SW480 (cell line): ENCODE measurements around the gene COL20A1.

Experiments
- DNase-seq: peaks from one replicate; pipeline ENCODE4 v3.0.0-alpha.2; 2016; ENCODE audit warnings: low spot score

COL20A1 gene

DNA sequence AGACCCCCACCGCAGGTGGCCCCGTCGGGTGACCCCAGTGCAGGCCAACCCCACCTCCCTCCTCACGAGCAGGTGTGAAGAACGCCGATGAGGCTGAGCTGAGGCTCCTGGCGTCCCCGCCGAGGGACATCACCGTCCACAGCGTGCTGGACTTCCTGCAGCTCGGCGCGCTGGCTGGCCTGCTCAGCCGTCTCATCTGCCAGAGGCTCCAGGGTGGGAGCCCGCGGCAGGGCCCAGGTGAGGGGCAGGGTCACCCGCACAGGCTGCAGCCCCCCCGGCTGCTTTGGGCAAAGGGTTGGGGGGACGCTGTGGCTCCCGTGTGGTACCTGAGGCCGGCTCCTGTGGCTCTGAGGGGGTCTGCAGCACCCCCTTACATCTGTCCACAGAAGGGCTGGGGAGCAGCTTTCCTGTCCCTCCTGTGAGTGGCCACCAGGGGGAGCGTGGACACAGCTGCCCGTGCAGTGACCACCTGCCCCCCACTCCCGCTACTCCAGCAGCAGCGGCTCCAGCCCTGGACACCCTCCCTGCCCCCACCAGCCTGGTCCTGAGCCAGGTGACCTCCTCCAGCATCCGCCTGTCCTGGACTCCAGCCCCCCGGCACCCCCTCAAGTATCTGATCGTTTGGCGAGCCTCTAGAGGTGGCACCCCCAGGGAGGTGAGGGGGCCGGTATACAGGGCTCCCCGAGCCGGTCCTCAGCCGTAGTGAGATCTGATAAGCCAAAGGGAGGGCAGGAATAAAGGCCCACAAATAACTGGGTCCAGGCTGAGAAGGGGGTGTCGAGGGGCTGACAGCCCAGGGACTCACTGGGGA, 16.5 kb downstream of the COL20A1 start:
- peak; percentile 49 for DNase-seq

DNA sequence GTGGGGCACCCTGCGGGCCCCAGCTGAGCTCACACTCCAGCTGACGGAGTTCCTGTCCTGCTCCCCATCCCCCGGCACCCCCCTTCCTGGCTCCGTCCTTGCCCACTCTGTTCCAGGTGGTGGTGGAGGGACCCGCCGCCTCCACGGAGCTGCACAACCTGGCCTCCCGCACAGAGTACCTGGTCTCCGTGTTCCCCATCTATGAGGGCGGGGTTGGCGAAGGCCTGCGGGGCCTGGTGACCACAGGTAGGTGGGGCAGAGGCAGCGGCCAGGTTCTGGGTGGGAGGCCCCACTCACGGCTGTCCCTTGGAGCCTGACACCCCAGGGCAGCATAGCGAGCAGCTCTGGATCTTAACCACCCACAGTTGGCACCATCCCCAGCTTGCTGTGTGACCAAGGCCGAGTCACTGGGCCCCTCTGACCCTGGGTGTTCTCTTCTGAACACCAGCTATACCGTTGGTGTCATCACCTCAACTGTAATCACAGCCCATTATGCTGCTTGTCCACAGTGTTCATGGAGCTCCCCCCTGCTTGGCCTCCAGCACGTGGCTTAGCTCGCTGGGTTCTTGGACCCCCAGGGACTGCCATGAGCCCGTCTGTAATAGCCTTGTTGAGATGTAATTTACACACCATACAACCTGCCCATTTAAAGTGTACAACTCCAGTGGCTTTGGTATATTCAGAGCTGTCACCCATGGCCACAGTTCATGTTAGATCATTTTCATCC, 17.4 kb downstream of the COL20A1 start:
- no peak for DNase-seq

DNA sequence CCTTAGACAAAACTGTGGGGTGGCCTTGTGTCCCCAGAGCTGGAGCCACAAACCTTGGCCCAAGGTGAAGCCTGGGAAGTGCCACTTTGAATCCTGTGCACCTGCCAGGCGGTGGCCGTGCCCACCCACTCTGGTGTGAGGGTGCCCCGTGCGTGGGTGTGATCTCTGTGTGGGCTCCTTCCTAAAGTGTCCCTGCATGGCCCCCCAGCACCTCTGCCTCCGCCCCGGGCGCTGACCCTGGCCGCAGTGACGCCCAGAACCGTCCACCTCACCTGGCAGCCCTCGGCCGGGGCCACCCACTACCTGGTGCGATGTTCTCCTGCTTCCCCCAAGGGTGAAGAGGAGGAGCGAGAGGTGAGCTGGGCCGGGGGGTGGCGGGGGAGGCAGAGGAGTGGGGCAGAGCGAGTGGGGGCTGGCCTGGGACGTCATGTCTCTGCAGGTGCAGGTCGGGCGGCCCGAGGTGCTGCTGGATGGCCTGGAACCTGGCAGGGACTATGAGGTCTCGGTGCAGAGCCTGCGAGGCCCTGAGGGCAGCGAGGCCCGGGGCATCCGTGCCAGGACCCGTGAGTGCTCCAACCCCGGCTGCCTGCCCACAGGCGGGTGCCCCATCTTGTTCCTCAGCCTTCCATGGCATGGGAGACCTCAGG, 18.3 kb downstream of the COL20A1 start:
- no peak for DNase-seq

DNA sequence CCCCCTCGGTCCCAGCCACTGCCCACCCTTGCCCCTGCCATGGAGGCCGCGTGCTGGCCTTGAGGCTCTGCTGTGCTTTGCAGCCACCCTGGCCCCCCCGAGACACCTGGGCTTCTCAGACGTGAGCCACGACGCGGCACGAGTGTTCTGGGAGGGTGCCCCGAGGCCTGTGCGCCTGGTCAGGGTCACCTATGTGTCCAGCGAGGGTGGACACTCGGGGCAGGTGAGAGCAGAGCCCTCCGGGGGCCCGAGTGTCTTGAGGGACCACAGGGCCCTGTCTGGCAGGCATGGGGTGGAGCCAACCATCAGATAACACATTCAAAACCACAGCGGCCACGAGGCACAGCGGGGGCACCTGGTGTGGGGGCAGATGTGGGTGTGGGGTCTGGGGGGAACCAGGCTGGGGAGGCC, 18.9 kb downstream of the COL20A1 start:
- DNase-seq, result no peak

DNA sequence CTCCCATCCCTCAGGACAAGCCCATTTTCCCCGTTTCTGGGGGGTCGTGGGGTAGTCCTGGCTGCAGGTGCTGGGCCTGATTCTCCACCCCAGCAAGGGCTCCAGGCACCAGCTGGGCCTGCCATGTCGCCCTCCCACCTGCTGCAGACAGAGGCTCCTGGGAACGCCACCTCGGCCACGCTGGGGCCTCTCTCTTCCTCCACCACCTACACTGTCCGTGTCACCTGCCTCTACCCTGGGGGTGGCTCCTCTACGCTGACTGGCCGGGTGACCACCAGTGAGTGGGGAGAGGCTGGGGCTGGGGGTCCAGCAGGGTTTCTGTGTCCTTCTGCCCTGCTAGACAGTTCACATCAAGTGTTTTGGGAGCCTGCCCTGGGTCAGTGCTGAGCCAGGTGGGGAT, 19.3 kb downstream of the COL20A1 start:
- no peak for DNase-seq

DNA sequence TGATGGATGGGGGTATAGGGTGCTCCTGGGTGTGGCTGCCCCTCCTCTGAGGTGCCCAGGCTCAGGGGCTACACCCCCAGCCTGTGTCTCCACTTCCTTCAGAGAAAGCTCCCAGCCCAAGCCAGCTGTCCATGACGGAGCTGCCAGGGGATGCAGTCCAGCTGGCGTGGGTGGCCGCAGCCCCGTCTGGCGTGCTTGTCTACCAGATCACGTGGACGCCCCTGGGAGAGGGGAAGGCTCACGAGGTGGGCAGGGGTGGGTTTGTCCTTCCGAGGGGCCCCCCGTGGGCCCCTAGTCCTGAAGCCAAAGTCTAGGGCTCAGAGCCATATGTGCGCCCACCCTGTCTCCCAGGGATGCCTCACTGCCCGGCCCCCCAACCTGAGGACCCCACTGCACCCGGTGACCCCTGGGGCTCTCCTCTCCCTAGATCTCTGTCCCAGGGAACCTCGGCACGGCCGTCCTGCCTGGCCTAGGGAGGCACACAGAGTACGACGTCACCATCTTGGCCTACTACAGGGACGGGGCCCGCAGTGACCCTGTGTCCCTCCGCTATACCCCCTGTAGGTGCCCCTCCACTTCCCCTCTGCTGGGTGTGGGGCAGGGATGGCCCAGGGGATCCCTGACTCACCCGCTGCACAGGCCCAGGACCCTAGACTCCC, 19.8 kb downstream of the COL20A1 start:
- no peak for DNase-seq

DNA sequence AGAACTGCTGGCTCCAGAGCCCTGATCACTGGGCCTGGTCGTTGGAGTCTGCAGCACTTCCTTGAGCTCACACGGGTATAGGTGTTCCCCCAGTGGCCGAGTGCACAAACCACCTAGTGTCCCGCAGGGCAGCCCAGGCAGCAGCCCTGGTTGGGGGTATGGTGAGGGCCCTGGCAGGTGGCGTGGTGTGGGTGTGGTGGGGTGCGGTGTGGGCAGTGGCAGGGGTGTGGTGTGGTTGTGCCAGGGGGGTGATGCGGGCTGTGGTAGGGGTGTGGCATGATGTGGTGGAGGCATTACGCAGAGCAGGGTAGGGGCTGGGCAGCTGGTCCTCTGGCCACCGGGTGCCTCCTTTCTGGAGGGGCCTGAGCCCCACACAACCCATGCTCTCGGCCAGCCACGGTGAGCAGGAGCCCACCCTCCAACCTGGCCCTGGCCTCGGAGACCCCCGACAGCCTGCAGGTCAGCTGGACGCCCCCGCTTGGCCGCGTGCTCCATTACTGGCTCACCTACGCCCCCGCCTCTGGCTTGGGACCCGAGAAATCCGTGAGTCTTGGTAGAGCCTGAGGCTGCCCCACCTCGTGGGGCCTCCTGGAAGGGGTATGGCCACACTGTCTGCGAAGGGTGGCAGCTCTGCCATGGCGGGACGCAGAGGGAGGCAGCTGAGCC, 20.5 kb downstream of the COL20A1 start:
- peak; percentile 66 for DNase-seq

DNA sequence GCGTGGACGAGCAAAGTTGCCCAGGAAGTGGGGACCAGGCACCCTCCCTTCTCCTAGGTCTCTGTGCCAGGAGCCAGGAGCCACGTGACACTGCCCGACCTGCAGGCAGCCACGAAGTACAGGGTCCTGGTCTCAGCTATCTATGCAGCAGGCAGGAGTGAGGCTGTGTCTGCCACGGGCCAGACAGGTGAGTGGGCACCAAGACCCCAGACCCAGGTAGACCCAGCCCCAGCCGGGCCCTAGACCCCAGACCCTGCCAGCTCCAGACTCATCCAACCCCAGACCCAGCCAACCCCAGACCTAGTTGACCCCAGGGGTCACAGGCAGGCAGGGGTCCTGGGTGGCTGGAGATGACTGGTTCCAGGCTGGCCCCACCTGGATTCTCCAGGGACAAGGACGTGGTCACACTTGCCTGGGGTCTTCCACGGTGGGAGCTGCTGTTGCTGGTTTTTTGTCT, 21.1 kb downstream of the COL20A1 start:
- no peak for DNase-seq

DNA sequence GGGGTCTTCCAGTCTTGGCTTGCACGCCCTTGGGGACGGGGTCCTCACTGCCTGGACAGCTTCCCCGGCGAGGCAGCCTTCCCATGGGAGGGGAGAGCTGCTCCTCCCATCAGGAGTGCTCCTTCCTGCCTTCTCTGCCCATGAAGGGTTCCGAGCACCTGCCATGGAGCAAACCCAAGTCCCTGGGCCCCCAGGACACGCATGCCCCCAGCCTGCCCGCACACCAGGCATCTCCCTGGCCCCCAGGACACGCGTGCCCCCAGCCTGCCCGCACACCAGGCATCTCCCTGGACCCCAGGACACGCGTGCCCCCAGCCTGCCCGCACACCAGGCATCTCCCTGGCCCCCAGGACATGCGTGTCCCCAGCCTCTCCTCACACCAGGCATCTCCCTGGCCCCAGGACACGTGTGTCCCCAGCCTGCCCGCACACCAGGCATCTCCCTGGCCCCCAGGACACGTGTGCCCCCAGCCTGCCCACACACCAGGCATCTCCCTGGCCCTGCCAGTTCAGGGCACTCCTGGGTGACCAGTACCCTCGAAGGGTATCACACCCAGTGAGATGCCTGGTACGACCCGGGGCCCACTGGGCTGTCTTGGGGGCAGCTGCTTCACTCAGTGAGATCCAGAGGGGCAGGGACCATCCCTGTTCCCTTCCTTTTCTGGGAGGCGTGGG, 21.7 kb downstream of the COL20A1 start:
- DNase-seq, result no peak

DNA sequence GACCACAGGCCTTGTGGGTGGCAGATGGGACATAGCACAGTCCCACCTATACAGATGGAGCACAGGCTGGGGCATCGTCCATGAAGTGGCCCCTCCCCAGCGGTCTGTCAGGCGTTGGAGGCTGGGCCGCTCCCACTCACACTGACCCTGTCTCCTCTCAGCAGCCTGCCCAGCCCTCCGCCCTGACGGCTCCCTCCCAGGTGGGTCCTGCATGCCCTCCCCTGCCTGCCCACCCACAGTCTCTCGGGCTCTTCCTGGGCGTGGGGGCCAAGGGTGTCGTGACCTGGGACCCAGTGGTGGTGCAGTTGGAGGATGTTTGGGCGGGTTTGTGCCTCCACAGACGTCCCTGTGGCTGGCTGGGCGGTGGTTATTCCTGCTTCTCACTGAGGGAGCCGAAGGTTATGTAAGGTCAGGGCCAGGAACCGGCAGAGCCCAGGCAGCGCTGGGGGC, 22.3 kb downstream of the COL20A1 start:
- DNase-seq, result no peak

DNA sequence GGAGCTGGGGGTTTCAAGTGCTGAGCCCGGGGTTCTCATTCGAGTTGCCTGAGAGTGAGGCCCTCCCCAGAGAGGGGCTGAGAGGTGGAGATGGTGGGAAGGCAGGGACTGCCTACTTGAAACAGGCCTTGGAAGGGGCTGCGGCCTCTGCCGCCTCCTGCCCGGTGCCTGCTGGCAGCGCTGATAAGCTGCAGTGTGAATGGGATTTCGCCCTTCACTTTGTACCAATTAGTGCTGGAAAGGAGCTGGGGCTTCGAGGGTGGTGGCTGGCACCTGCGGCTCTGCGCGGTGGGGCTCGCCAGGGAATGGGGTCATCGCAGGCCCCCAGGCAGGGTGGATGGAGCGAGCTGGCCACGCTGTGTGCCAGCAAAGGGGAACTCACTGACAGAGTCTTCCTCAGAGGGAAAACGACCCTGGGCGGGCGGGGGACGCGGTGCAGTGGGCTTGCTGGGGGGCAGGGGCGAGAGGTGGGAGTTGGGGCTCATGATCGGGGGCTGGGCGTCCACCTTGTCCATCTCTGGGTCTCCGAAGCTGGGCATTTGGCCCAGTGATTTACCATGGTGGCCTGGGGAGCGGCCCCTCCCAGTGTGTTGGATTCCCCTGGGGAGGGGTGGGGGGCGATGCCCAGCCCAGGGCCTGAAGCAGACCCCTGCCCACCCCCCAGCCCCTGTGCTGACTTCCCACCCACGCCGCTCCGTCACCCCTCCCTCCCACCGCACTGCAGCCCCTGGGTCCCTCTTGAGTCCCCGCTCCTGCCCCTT, 22.9 kb downstream of the COL20A1 start:
- DNase-seq, result no peak

DNA sequence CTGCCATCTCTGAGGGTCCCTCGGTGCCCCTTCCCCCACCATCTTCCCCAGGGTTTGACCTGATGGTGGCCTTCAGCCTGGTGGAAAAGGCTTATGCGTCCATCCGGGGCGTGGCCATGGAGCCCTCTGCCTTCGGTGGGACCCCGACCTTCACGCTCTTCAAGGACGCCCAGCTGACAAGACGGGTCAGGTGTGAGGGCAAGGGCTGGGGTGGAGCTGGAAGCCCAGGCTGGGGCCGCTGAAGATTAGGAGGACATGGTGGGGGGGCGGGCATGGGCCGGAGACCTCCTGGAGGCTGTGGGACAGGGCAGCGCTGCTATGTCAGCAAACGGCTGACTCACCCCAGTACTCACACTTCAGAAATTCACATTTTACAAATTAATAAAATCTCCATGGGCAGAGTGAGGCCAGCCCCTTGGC, 23.5 kb downstream of the COL20A1 start:
- DNase-seq, result no peak

DNA sequence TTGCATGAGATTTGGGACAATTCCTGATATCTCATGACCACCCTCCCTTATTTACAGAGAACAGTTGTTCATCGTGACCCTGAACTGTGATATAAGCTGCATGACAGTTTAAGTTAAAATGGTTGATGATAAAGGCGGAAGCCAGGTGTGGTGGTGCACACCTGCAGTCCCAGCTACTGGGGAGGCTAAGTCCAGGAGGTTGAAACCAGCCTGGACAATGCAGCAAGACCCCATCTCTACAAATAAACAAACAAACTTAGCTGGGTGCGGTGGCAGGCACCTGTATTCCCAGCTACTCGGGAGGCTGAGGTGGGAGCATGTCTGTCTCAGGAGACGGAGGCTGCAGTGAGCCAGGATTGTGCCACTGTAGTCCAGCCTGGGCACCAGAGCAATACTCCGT, 24.1 kb downstream of the COL20A1 start:
- DNase-seq, result no peak

DNA sequence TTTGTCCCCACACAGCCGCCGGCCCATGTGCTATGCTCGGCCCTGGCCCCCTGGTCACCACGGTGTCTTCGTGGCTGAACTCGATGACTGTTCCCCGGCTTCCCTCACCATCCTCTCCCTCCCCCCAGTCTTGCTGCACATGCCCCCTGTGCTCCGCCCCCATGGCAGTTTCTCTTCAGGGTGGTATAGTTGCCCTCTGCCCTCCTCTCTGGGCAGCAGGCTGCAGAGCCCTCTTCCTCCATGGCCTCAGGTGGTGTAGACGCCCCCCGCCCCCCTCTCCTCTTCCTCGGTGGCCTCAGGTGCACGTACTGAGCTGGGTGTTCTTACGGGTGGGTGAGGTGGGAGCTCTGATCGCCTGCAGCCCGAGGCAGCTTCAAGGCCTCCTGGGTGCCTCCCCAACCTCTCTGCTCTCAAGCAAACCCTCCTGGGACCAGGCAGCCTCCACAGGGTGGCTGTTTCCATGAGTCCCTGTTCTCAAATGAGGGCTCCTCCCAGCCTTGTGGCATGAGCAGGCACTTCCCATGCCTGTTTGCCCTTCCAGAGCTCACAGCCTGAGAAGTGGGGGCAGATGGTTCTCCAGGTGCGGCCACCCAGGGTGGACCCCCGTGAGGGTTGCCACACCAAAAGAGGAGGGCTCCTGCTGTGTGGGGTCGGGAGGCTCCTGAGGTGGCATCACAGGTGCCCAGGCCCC, 24.8 kb downstream of the COL20A1 start:
- DNase-seq, result no peak

DNA sequence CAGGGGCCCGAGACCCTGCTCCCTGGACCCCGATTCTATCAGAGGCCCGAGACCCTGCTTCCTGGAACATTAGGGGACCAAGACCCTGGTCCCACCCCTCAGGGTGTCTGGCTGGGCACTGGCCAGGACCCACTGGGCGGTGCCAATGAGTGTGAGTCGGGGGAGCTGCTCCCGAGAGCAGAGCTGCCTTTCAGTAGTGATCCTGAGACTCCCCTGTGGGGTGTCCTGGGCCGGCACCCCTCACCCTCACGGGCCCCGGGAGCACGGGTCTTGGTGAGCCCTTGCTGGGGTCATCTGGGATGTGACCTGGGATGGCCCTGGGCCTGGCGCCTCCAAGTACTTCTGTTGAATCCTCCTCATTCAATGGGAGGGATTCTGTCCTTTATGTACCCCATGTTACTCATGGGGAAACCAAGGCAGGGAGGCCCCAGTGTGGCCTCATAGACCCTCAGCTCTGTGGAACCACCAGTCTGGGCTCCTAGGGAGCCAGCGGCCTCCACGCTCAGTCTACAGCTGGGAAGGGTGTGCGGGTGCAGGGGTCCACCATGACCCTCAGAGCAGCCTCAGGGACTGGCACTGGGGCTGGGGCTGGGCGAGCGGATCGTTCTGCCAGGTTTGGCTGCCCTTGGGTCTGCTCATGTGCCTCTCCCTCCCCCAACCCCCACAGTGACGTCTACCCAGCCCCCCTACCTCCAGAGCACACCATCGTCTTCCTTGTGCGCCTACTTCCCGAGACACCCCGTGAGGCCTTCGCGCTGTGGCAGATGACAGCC, 25.6 kb downstream of the COL20A1 start:
- no peak for DNase-seq

DNA sequence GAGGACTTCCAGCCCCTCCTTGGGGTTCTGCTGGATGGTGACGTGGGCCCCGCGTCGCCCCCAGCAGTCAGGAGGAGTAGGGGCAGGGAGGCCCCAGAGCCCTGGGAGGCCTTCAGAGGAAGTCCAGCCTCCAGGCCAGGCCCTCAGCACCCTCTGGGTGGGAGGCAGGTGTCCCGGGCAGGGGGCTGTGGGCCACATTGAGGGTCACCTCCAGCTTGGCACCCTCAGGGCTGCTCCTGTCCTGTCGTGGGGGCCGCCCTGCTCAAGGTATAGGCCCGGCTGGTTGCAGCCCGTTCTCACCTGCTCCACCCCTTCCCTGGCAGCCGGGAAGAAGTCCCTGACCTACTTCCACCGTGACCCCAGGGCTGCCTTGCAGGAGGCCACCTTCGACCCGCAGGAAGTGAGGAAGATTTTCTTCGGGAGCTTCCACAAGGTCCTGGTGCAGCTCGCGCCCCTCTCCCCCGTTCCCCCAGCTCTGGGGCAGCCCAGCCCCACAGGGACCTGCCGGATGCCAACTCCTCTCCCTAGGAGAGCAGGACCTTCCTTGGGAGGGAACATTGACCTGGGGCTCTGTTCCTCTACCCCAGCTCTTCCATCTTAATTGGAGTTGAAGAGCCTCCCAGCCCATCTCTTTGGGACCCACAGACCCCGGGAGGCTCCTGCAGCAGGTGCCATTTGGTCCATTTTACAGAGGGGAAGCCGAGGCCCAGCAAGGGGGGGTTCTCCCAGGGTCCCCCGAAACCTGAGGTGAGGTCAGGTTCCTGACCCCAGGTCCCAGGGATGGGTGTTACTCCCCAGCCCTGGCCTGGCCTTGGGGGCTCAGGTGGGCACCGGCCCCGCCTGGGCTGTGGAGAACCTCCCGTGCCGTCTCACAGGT, 26.4 kb downstream of the COL20A1 start:
- no peak for DNase-seq

DNA sequence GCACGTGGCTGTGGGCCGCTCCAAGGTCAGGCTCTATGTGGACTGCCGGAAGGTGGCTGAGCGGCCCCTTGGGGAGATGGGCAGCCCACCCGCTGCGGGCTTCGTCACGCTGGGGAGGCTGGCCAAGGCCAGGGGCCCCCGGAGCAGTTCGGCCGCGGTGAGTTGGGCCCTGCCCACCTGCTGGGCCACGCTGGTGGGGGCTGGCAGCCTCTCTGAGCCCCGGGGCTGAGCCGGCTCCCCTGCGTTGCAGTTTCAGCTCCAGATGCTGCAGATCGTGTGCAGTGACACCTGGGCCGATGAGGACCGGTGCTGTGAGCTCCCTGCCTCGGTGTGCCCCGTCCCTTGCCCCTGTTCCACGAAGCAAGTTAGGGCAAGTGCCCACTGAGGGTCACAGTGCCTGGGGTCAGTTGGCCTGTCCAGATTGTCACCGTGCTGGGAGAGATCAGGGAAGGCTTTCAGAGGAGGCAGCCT, 27.1 kb downstream of the COL20A1 start:
- no peak for DNase-seq

DNA sequence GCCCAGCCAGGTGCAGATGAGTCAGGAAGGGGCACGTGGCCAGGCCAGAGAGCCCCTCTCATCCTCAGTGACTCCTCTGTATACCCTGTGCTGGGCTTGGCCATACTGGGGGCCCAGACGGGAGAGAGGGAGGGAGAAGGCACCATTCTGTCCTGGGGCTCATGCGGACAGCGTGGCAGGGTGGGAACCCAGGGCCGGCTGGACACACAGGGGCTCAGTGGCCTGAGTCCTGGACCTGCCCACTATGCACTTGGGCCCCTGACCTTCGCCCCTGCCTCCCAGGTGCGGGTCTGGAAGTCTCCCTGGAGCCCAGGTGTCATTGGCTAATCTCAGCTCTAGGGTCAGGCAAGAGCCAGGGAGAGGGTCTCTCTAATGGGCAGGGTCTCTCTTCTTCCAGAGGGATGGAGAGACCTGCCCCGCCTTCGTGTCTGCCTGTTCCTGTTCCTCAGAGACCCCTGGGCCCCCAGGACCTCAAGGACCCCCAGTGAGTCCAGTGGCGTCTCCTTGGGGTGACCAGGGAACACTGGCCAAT, 27.7 kb downstream of the COL20A1 start:
- no peak for DNase-seq
